IMR-90 (cell line): ENCODE measurements around the gene CATSPER1. TPM values are rescaled to one million over a fixed set of nuclear protein-coding genes. Genes with fewer than 3 reads are reported as not detected.
A peak's percentile ranks its signal among the peaks of the same experiment; 100 is the strongest.

ENCODE experiments used
- ATAC-seq: fragments of 200-7000 bp; cut with Tn5 transposase; 2 replicates; pipeline ENCODE4 v1.9.1; 2020; ENCODE audit warnings: low read depth, mild to moderate bottlenecking, moderate library complexity
- BruUV-seq: library from RNA; stranded (reverse); fragments of 400-500 nt; replicated peaks from 2 replicates; lab custom pipeline; 2021; lab: Mats Ljungman, UMichigan
- CTCF ChIA-PET: fragments of 300-600 bp; formaldehyde crosslinking; extraction: SDS; loops from one replicate; lab custom pipeline; 2021; ENCODE audit warnings: antibody characterized with exemption; lab: Yijun Ruan, JAX
- POLR2A ChIA-PET: fragments of 300-600 bp; sonication (Branson Sonifier 250); formaldehyde crosslinking; loops from one replicate; lab custom pipeline; 2022; ENCODE audit warnings: antibody characterized with exemption; ENCODE audit not compliant: unreplicated experiment; lab: Charles Lee
- DNase-seq: peaks from one replicate; pipeline ENCODE4 v3.0.0; 2013
- H2AFZ ChIP-seq: replicated peaks from 2 replicates; pipeline ENCODE3; 2013; ENCODE audit warnings: low read length, mild to moderate bottlenecking; ENCODE audit not compliant: poor library complexity
- H2AK5ac ChIP-seq: 2 replicates; pipeline ENCODE4 v1.6.1; 2013; ENCODE audit warnings: low read depth, low read length, inconsistent platforms
- H2AK9ac ChIP-seq: replicated peaks from 2 replicates; pipeline ENCODE3; 2013; ENCODE audit warnings: mild to moderate bottlenecking, low read depth, low read length, moderate library complexity; ENCODE audit not compliant: poor library complexity
- H2BK120ac ChIP-seq: 2 replicates; pipeline ENCODE4 v1.6.1; 2013; ENCODE audit warnings: low read depth, low read length, inconsistent platforms
- H2BK15ac ChIP-seq: 3 replicates; pipeline ENCODE4 v1.6.1; 2013; ENCODE audit warnings: low read depth, low read length, inconsistent platforms
- H2BK20ac ChIP-seq: 2 replicates; pipeline ENCODE4 v1.6.1; 2013; ENCODE audit warnings: low read depth, mild to moderate bottlenecking, inconsistent platforms, low read length, moderate library complexity
- H2BK5ac ChIP-seq: 2 replicates; pipeline ENCODE4 v1.6.1; 2013; ENCODE audit warnings: mild to moderate bottlenecking, low read depth, low read length, inconsistent platforms; ENCODE audit not compliant: poor library complexity, severe bottlenecking
- H3K14ac ChIP-seq: replicated peaks from 2 replicates; pipeline ENCODE4 v1.6.1; 2013; ENCODE audit warnings: low read depth, low read length, inconsistent platforms
- H3K18ac ChIP-seq: 2 replicates; pipeline ENCODE4 v1.6.1; 2013; ENCODE audit warnings: low read depth, low read length, control low read depth
- H3K23ac ChIP-seq: 2 replicates; pipeline ENCODE4 v1.6.1; 2013; ENCODE audit warnings: low read depth, low read length, inconsistent platforms
- H3K27ac ChIP-seq: 2 replicates; pipeline ENCODE4 v1.5.1; 2013; ENCODE audit warnings: mild to moderate bottlenecking, control low read depth, low read length; ENCODE audit not compliant: insufficient read depth
- H3K27me3 ChIP-seq: 2 replicates; pipeline ENCODE4 v1.6.1; 2013; ENCODE audit warnings: low read length; ENCODE audit not compliant: control insufficient read depth, insufficient read depth
- H3K36me3 ChIP-seq: 2 replicates; pipeline ENCODE4 v1.6.1; 2013; ENCODE audit warnings: low read length, mixed read lengths; ENCODE audit not compliant: control insufficient read depth, insufficient read depth
- H3K4ac ChIP-seq: 2 replicates; pipeline ENCODE4 v1.6.1; 2013; ENCODE audit warnings: low read depth, low read length, inconsistent platforms
- H3K4me1 ChIP-seq: 2 replicates; pipeline ENCODE4 v1.6.1; 2013; ENCODE audit warnings: low read length, mixed read lengths; ENCODE audit not compliant: control insufficient read depth, insufficient read depth
- H3K4me2 ChIP-seq: 2 replicates; pipeline ENCODE4 v1.6.1; 2013; ENCODE audit warnings: low read depth, mild to moderate bottlenecking, control low read depth, low read length, moderate library complexity
- H3K4me3 ChIP-seq: 2 replicates; pipeline ENCODE4 v1.5.1; 2013; ENCODE audit warnings: low read depth, mild to moderate bottlenecking, control low read depth, low read length, moderate library complexity; ENCODE audit not compliant: insufficient read depth
- H3K56ac ChIP-seq: 2 replicates; pipeline ENCODE4 v1.6.1; 2013; ENCODE audit warnings: low read length, inconsistent platforms; ENCODE audit not compliant: insufficient read depth; ENCODE audit errors: extremely low read depth
- H3K79me1 ChIP-seq, 2 experiments: 2 replicates each; pipeline ENCODE4 v1.6.1; 2013; ENCODE audit warnings: low read length in 2 of 2, inconsistent platforms in 1 of 2, low read depth in 1 of 2
- H3K9ac ChIP-seq: 2 replicates; pipeline ENCODE4 v1.6.1; 2013; ENCODE audit warnings: low read depth, low read length, control low read depth
- H3K9me1 ChIP-seq: 2 replicates; pipeline ENCODE4 v1.6.1; 2013; ENCODE audit warnings: low read length, inconsistent platforms; ENCODE audit not compliant: insufficient read depth
- H3K9me3 ChIP-seq: 2 replicates; pipeline ENCODE4 v1.6.1; 2013; ENCODE audit warnings: low read length; ENCODE audit not compliant: control insufficient read depth, insufficient read depth
- H4K20me1 ChIP-seq: 2 replicates; pipeline ENCODE4 v1.6.1; 2013; ENCODE audit warnings: low read length, inconsistent platforms; ENCODE audit not compliant: insufficient read depth
- H4K5ac ChIP-seq: 2 replicates; pipeline ENCODE4 v1.6.1; 2013; ENCODE audit warnings: mild to moderate bottlenecking, low read depth, low read length, control low read depth
- H4K8ac ChIP-seq, 2 experiments: 2 replicates each; pipeline ENCODE4 v1.6.1; 2013; ENCODE audit warnings: low read depth in 2 of 2, low read length in 2 of 2, control low read depth in 1 of 2, inconsistent platforms in 1 of 2
- H4K91ac ChIP-seq: 2 replicates; pipeline ENCODE4 v1.6.1; 2013; ENCODE audit warnings: low read depth, low read length, inconsistent platforms; ENCODE audit not compliant: insufficient read depth
- FOS ChIP-seq: fragments of 150-350 bp; IDR thresholded peaks from 2 replicates; pipeline ENCODE4 v1.6.1; 2016; ENCODE audit warnings: low read depth, low read length
- MAZ ChIP-seq: IDR thresholded peaks from 2 replicates; pipeline ENCODE4 v1.6.1; 2012; ENCODE audit warnings: low read depth, mild to moderate bottlenecking, low read length, improper control_type of control experiment, moderate library complexity, borderline replicate concordance
- MXI1 ChIP-seq: IDR thresholded peaks from 2 replicates; pipeline ENCODE4 v1.6.1; 2012; ENCODE audit warnings: low read depth, mild to moderate bottlenecking, low read length, moderate library complexity, borderline replicate concordance
- NFE2L2 ChIP-seq: fragments of 150-350 bp; IDR thresholded peaks from 2 replicates; pipeline ENCODE4 v1.6.1; 2016; ENCODE audit warnings: low read depth, mild to moderate bottlenecking, low read length
- POLR2A ChIP-seq: IDR thresholded peaks from 2 replicates; pipeline ENCODE4 v1.6.1; 2012; ENCODE audit warnings: mild to moderate bottlenecking, low read depth, low read length
- RAD21 ChIP-seq: IDR thresholded peaks from 2 replicates; pipeline ENCODE4 v1.6.1; 2012; ENCODE audit warnings: low read length, improper control_type of control experiment
- RCOR1 ChIP-seq: IDR thresholded peaks from 2 replicates; pipeline ENCODE4 v1.6.1; 2012; ENCODE audit warnings: mild to moderate bottlenecking, low read length, improper control_type of control experiment; ENCODE audit not compliant: insufficient replicate concordance
- RFX5 ChIP-seq: IDR thresholded peaks from 2 replicates; pipeline ENCODE4 v1.8.0; 2012; ENCODE audit warnings: low read depth, mild to moderate bottlenecking, low read length, moderate library complexity
- SMC3 ChIP-seq: fragments of 150-350 bp; IDR thresholded peaks from 2 replicates; pipeline ENCODE4 v1.6.1; 2016; ENCODE audit warnings: low read depth, mild to moderate bottlenecking, antibody characterized with exemption, low read length, moderate library complexity
- WGBS, 2 experiments: methylation state at CpG; one replicate each; pipeline versions ENCODE4 v1.1.5 to v1.1.7; 2013; ENCODE audit warnings: missing lambda C conversion rate in 2 of 2; ENCODE audit not compliant: insufficient read length in 1 of 2; ENCODE audit errors: extremely low coverage in 2 of 2; 5-methylcytosine and 5-hydroxymethylcytosine counted together
- dilution Hi-C: fragments of 300-500 bp; cut with HindIII; formaldehyde crosslinking; loops from one replicate; pipeline ENCODE4 v1.14.3; 2018; ENCODE audit warnings: low sequenced_read_pairs; ENCODE audit not compliant: unreplicated experiment
- in situ Hi-C: fragments of 300-500 bp; cut with MboI; formaldehyde crosslinking; loops from 3 replicates; pipeline ENCODE4 v1.14.3; 2019; ENCODE audit warnings: low sequenced_read_pairs, inconsistent platforms, mixed read lengths
- intact Hi-C: fragments of 100-400 bp; cut with micrococcal nuclease; formaldehyde crosslinking; loops from 2 replicates; pipeline ENCODE4 v1.10.0; 2022
- polyA plus RNA-seq, 3 experiments: library from polyadenylated mRNA; depleted of rRNA; stranded (reverse); fragments of >200 nt; gene quantifications; 2 replicates each; pipeline ENCODE4 v1.2.3, GENCODE V29; 2012; ENCODE audit warnings: low replicate concordance in 1 of 3
- total RNA-seq: library from RNA; depleted of rRNA; stranded (reverse); fragments of >200 nt; gene quantifications from 2 replicates; pipeline ENCODE4 v1.2.3, GENCODE V29; 2012
- TF ChIP-seq, protein P1 (sequence below): conservative IDR thresholded peaks from 2 replicates; pipeline ENCODE4 v1.5.1; 2012; ENCODE audit warnings: mild to moderate bottlenecking, low read depth, low read length, improper control_type of control experiment
- TF ChIP-seq, protein P2 (sequence below): fragments of 150-350 bp; IDR thresholded peaks from 2 replicates; pipeline ENCODE4 v1.6.1; 2017; ENCODE audit warnings: mild to moderate bottlenecking, antibody characterized with exemption, low read length, low read depth

The CATSPER1 gene
- total and polyA plus RNA-seq, 2 of the 4 experiments (the other 2 are of a cell fraction) = 0.18 to 0.91 TPM

DNA sequence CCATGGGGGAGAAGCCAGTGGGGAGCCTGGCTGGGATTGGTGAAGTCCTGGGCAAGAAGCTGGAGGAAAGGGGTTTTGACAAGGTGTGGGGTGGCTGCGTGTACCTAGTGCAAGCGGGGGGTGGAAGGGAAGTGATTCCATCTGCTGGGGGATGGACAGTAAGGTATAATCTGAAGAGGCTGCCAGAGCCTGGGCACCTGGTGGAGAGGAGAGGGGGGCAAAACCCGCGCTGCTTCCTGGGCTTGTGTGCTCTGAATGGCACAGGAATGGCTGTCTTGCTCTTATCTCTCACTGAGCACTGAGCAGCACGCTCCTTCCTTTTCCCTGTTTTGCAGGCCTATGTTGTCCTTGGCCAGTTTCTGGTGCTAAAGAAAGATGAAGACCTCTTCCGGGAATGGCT, 23.0 kb downstream of the CATSPER1 start:
- Histone ChIP-seq H3K4me3 (peak overlapping the region; percentile 71), H3K4ac (no peak overlapping the region), H4K91ac (no peak overlapping the region), H2AK9ac (peak overlapping the region; percentile 99), H3K27ac (peak overlapping the region; percentile 78; the same call in 1 of the 2 replicates), H3K18ac (no peak overlapping the region), H4K5ac (no peak overlapping the region), H3K9me1 (0 out of 2 replicates have a peak, but pooled peaks cover 3% of the 10 kb centered on the region), H3K79me1 (peaks cover 33 to 49% of the 10 kb centered on the region in 2 experiments), H3K23ac (no peak overlapping the region), H3K9me3 (no peaks in the 10 kb centered on the region), H3K27me3 (no peaks in the 10 kb centered on the region), H2BK5ac (no peak overlapping the region), H2AFZ (no peak overlapping the region), H2BK20ac (no peak overlapping the region), H2BK120ac (no peak overlapping the region), H3K4me1 (no peaks in the 10 kb centered on the region), H2BK15ac (no peak overlapping the region), H3K56ac (no peak overlapping the region; the same call in 1 of the 2 replicates), H3K36me3 (peaks cover 26% of the 10 kb centered on the region), H3K14ac (no peak overlapping the region), H3K4me2 (peak overlapping the region; percentile 91), H4K20me1 (peaks cover 11% of the 10 kb centered on the region), H4K8ac (peak overlapping the region in 1 of 2 experiments; percentile 77; a peak in 1 of 4 replicates), H2AK5ac (peak overlapping the region; percentile 20; the same call in 1 of the 2 replicates), H3K9ac (no peak overlapping the region)
- intact Hi-C loops = loop anchor here (2.0 kb wide), 1 partner anchor 42 kb away; no protein-coding TSS in a partner anchor
- ChIA-PET CTCF (no interaction called here), POLR2A (no interaction called here)
- dilution Hi-C loops = no loop called here
- in situ Hi-C loops = no loop called here
- no peak for ATAC-seq
- DNase-seq = no peak
- no peak for TF ChIP-seq SMC3
- no peak for TF ChIP-seq MAZ
- no peak for TF ChIP-seq RAD21
- no peak for TF ChIP-seq POLR2A
- TF ChIP-seq RCOR1 = no peak
- no peak for TF ChIP-seq NFE2L2
- TF ChIP-seq, protein P1, sequence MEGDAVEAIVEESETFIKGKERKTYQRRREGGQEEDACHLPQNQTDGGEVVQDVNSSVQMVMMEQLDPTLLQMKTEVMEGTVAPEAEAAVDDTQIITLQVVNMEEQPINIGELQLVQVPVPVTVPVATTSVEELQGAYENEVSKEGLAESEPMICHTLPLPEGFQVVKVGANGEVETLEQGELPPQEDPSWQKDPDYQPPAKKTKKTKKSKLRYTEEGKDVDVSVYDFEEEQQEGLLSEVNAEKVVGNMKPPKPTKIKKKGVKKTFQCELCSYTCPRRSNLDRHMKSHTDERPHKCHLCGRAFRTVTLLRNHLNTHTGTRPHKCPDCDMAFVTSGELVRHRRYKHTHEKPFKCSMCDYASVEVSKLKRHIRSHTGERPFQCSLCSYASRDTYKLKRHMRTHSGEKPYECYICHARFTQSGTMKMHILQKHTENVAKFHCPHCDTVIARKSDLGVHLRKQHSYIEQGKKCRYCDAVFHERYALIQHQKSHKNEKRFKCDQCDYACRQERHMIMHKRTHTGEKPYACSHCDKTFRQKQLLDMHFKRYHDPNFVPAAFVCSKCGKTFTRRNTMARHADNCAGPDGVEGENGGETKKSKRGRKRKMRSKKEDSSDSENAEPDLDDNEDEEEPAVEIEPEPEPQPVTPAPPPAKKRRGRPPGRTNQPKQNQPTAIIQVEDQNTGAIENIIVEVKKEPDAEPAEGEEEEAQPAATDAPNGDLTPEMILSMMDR = no peak
- TF ChIP-seq RFX5 = no peak
- TF ChIP-seq, protein P2, sequence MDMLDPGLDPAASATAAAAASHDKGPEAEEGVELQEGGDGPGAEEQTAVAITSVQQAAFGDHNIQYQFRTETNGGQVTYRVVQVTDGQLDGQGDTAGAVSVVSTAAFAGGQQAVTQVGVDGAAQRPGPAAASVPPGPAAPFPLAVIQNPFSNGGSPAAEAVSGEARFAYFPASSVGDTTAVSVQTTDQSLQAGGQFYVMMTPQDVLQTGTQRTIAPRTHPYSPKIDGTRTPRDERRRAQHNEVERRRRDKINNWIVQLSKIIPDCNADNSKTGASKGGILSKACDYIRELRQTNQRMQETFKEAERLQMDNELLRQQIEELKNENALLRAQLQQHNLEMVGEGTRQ = no peak
- no peak for TF ChIP-seq MXI1
- TF ChIP-seq FOS = no peak
- no TSS peak for BruUV-seq
- 61% methylated on average over 3 of the region's 6 CpGs; no CpG with 5 or more reads in 1 of the 2 experiments for WGBS, 2 experiments
